Upper lobe of left lung (tissue), 6 donors: ENCODE measurements around the gene CAMSAP1. TPM values are rescaled to one million over a fixed set of nuclear protein-coding genes. Genes with fewer than 3 reads are reported as not detected.
A peak's percentile ranks its signal among the peaks of the same experiment; 100 is the strongest.

Source experiments
- ATAC-seq, 2 donors: fragments of 200-7000 bp; cut with Tn5 transposase; one replicate each; pipeline ENCODE4 v1.9.1; 2022; ENCODE audit warnings: mild to moderate bottlenecking in 2 of 2, moderate library complexity in 2 of 2; ENCODE audit not compliant: low FRiP score in 2 of 2
- DNase-seq, 2 donors: peaks; one replicate each; pipeline ENCODE4 v3.0.0-alpha.2; 2019 to 2020
- H3K27ac ChIP-seq, 4 donors: fragments of 200-600 bp; sonication (generic); one replicate each; pipeline ENCODE4 v1.5.1; 2016 to 2019
- H3K27me3 ChIP-seq, 4 donors: fragments of 200-600 bp; sonication (generic); one replicate each; pipeline ENCODE4 v1.5.1; 2017 to 2019
- H3K36me3 ChIP-seq, 4 donors: fragments of 200-600 bp; sonication (generic); one replicate each; pipeline ENCODE4 v1.5.1; 2016 to 2019
- H3K4me1 ChIP-seq, 4 donors: fragments of 200-600 bp; sonication (generic); one replicate each; pipeline ENCODE4 v1.5.1; 2018 to 2019
- H3K4me3 ChIP-seq, 4 donors: fragments of 200-600 bp; sonication (generic); one replicate each; pipeline ENCODE4 v1.5.1; 2017 to 2019; ENCODE audit warnings: mild to moderate bottlenecking in 2 of 4, moderate library complexity in 1 of 4
- H3K9me3 ChIP-seq, 4 donors: fragments of 200-600 bp; sonication (generic); one replicate each; pipeline ENCODE4 v1.5.1; 2018 to 2019
- EP300 ChIP-seq, 4 donors: sonication (generic); formaldehyde crosslinking; IDR thresholded peaks; one replicate each; pipeline ENCODE4 v1.5.1; 2017; ENCODE audit warnings: antibody characterized with exemption in 4 of 4, control low read depth in 2 of 4
- POLR2A ChIP-seq, 4 donors: fragments of 450-650 bp; IDR thresholded peaks; one replicate each; pipeline ENCODE4 v1.5.1; 2016 to 2017; ENCODE audit warnings: antibody characterized with exemption in 4 of 4, mild to moderate bottlenecking in 2 of 4
- POLR2AphosphoS5 ChIP-seq, 2 donors: sonication (generic); formaldehyde crosslinking; IDR thresholded peaks; one replicate each; pipeline ENCODE4 v1.5.1; 2017; ENCODE audit warnings: antibody characterized with exemption in 2 of 2
- WGBS, 2 donors: methylation state at CpG; one replicate each; pipeline ENCODE4 v1.1.5; 2017 to 2018; 5-methylcytosine and 5-hydroxymethylcytosine counted together
- total RNA-seq, 6 donors: library from RNA; depleted of rRNA in 4 of 6; stranded (reverse); fragments of >200 nt in 4 of 6; gene quantifications; one replicate each; pipeline versions ENCODE4 v1.1.0 to v1.2.1, GENCODE V29; 2016 to 2021
- TF ChIP-seq, protein P1 (sequence below), 6 experiments: fragments of 450-650 bp in 4 of 6; fragments of 200-600 bp in 2 of 6; sonication (generic) in 2 of 6; IDR thresholded peaks; one replicate each; pipeline ENCODE4 v1.5.1; 2016 to 2019; ENCODE audit warnings: antibody characterized with exemption in 6 of 6
- donor health status: DM: no; HTN: no; CAD: no; lungs with moderate emphysema.
- donor health status: DM: no; HTN: yes; CAD: no; lungs with severe emphysema.

CAMSAP1 gene
- total RNA-seq, 6 donors from 2014 or later = 29.9 to 39.7 (median 34.1) TPM

DNA sequence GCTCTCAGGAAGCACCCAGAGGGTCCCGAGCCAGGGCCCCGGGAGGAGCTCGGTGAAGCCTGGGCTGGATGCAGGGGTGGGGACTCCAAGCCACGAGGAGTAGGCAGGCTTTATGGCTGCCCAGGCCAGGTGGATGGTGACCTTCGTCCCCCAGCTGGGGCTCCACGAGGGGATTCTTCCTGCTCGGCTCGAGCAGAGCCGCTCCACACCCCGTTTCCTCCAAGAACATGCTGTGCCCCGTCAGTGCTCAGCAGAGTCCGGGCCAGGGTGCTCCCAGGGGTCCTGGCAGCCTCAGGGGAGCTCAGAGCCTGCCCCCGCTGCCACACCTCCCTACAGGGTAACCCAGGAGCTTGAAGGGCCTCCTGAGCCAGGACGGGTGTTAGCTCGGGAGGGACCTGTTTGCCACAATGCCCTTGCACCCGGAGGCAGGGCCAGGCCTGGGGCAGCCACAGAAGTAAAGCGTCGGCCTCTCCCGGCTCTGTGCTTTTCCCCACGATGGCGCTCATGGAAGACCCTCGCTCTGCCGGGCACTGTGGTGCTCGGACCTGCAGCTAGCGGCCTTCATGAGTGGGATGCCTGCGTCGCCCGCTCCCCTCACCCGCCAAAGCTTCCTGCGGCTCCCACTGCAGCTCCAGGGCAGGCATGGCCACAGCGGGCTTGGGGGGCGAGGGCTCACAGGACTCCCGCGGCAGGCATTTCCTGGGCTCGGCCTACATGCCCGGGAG lies 118.6 kb downstream of the CAMSAP1 start:
- Histone ChIP-seq H3K4me1 (no peaks in the 10 kb centered on the region), H3K36me3 (no peaks in the 10 kb centered on the region), H3K27ac (no peak overlapping the region), H3K4me3 (no peak overlapping the region), H3K27me3 (no peaks in the 10 kb centered on the region), H3K9me3 (no peaks in the 10 kb centered on the region)
- DNase-seq = peak in 1 of 2 donors; percentile 77
- no peak for ATAC-seq
- WGBS, 2 donors = 68 to 74% methylated on average over 6 to 30 of the region's 36 CpGs
- TF ChIP-seq EP300 (IDR thresholded peaks at IDR 0.05) (no peak), POLR2AphosphoS5 (IDR thresholded peaks at IDR 0.05) (no peak), POLR2A (IDR thresholded peaks at IDR 0.05) (no peak)
- TF ChIP-seq, protein P1, sequence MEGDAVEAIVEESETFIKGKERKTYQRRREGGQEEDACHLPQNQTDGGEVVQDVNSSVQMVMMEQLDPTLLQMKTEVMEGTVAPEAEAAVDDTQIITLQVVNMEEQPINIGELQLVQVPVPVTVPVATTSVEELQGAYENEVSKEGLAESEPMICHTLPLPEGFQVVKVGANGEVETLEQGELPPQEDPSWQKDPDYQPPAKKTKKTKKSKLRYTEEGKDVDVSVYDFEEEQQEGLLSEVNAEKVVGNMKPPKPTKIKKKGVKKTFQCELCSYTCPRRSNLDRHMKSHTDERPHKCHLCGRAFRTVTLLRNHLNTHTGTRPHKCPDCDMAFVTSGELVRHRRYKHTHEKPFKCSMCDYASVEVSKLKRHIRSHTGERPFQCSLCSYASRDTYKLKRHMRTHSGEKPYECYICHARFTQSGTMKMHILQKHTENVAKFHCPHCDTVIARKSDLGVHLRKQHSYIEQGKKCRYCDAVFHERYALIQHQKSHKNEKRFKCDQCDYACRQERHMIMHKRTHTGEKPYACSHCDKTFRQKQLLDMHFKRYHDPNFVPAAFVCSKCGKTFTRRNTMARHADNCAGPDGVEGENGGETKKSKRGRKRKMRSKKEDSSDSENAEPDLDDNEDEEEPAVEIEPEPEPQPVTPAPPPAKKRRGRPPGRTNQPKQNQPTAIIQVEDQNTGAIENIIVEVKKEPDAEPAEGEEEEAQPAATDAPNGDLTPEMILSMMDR (IDR thresholded peaks at IDR 0.05) = no peak

DNA sequence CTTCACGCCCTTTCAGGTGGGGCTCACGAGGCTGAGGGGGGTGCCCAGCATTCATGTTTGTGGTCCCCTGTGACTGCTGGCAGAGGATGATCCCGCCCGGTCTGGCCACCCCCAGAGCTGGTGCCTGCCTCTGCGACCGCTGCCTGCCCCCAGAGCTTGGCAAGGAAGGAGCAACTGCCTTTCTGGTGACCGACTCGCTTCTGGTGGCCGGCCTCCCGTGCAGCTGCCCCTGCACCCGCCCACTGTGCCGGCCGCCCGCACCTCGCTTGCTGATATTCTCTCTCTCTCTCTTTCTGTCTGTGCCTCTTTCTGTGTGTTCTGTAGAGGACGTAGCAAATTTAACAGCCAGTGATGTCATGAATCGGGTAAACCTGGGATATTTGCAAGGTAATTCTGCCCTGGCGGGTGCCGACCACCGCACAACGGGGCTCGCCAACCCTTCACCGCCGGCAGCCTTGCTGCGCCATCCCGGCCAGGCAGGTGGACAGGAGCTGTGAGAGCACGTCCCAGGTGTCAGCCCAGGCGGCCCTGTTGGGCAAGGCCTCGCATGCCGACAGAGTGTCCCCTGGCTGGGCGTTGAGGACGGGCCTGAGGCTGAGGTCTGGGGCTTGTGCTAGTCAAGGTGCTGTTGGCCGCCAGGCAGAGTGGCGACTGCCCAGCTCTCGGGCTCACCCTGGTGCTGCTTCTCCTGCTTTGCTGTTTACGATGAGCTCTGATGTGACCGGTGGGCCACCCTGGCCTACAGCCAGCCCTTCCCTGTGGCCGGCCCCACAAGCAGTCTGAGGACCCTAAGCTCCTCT lies 119.4 kb downstream of the CAMSAP1 start:
- H3K27me3 ChIP-seq = no peaks in the 10 kb centered on the region
- H3K4me3 ChIP-seq = no peak overlapping the region
- no peaks in the 10 kb centered on the region for H3K9me3 ChIP-seq
- no peaks in the 10 kb centered on the region for H3K36me3 ChIP-seq
- no peak for ATAC-seq
- no peaks in the 10 kb centered on the region for H3K4me1 ChIP-seq
- WGBS, 2 donors = 84 to 92% methylated on average over 30 to 33 of the region's 38 CpGs
- peak in 1 of 2 donors; percentile 80 for DNase-seq
- no peak for TF ChIP-seq POLR2A (IDR thresholded peaks at IDR 0.05)
- no peak for TF ChIP-seq POLR2AphosphoS5 (IDR thresholded peaks at IDR 0.05)
- TF ChIP-seq, protein P1 (IDR thresholded peaks at IDR 0.05) = no peak
- no peak for TF ChIP-seq EP300 (IDR thresholded peaks at IDR 0.05)
- no peak overlapping the region for H3K27ac ChIP-seq

DNA sequence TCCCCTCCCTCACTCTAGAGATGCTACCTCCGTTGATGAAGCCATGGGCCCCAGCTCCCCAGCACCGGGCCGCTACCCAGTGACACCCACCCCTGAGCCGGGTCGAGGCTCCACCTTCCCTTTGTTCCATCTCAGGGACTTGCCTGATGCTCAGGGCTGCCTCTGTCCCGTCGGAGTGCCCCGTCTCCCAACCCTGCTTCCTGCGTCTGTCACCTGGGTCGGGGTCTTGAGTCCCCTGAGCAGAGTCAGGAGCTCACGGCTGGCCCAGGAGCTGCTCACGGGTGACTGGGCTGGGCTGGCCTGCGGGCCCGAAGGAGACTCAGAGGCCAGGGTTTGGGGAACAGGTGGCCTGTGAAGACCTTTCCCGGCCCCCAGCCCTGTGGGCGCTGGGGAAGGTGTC lies 120.0 kb downstream of the CAMSAP1 start:
- Histone ChIP-seq H3K4me3 (no peak overlapping the region), H3K9me3 (no peaks in the 10 kb centered on the region), H3K4me1 (no peaks in the 10 kb centered on the region), H3K27ac (no peak overlapping the region), H3K36me3 (no peaks in the 10 kb centered on the region), H3K27me3 (no peaks in the 10 kb centered on the region)
- ATAC-seq = no peak
- DNase-seq = peak in 1 of 2 donors; percentile 68
- 62 to 75% methylated on average over 12 to 16 of the region's 16 CpGs for WGBS, 2 donors
- TF ChIP-seq, protein P1 (IDR thresholded peaks at IDR 0.05) = no peak
- TF ChIP-seq EP300 (IDR thresholded peaks at IDR 0.05) (no peak), POLR2A (IDR thresholded peaks at IDR 0.05) (no peak), POLR2AphosphoS5 (IDR thresholded peaks at IDR 0.05) (no peak)

DNA sequence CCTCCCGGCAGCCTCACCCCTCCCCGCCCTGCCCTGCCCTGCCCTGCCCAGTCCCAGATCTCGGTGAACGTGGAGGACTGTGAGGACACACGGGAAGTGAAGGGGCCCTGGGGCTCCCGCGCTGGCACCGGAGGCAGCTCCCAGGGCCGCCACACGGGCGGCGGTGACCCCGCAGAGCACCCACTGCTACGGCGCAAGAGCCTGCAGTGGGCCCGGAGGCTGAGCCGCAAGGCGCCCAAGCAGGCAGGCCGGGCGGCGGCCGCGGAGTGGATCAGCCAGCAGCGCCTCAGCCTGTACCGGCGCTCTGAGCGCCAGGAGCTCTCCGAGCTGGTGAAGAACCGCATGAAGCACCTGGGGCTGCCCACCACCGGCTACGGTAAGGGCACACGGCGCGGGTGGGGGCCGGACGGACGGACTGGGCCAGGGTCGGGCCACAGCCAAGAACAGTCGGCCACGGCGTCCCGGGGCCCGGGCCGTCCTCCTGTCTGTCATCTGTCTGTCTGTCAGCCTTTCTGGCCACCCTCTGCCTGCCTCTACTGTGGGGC lies 121.1 kb downstream of the CAMSAP1 start:
- Histone ChIP-seq H3K27me3 (no peaks in the 10 kb centered on the region), H3K36me3 (no peaks in the 10 kb centered on the region), H3K9me3 (no peaks in the 10 kb centered on the region), H3K4me1 (no peaks in the 10 kb centered on the region), H3K27ac (no peak overlapping the region), H3K4me3 (no peak overlapping the region)
- ATAC-seq (no peak), DNase-seq (peak in 1 of 2 donors; percentile 83)
- 70 to 85% methylated on average over 5 to 44 of the region's 44 CpGs for WGBS, 2 donors
- no peak for TF ChIP-seq POLR2AphosphoS5 (IDR thresholded peaks at IDR 0.05)
- TF ChIP-seq, protein P1 (IDR thresholded peaks at IDR 0.05) = no peak
- no peak for TF ChIP-seq EP300 (IDR thresholded peaks at IDR 0.05)
